Mesendoderm (in vitro differentiated cells): ENCODE data around the gene SNRPA1.

Experiments used
- DNase-seq: peaks from one replicate; pipeline ENCODE4 v3.0.0; 2013
- H2AK5ac ChIP-seq: 2 replicates; pipeline ENCODE4 v1.6.1; 2013; ENCODE audit warnings: low read length, inconsistent platforms
- H2BK120ac ChIP-seq: 2 replicates; pipeline ENCODE4 v1.6.1; 2013; ENCODE audit warnings: low read depth, mild to moderate bottlenecking, low read length, moderate library complexity, mixed read lengths
- H2BK15ac ChIP-seq: replicated peaks from 2 replicates; pipeline ENCODE4 v1.6.1; 2013; ENCODE audit warnings: low read depth, mild to moderate bottlenecking, moderate library complexity
- H2BK5ac ChIP-seq: 2 replicates; pipeline ENCODE4 v1.6.1; 2013; ENCODE audit warnings: low read length, inconsistent platforms
- H3K18ac ChIP-seq: 2 replicates; pipeline ENCODE4 v1.6.1; 2013; ENCODE audit warnings: mild to moderate bottlenecking, low read length, mixed read lengths
- H3K23ac ChIP-seq: one replicate; pipeline ENCODE4 v1.6.1; 2013; ENCODE audit warnings: low read length
- H3K27ac ChIP-seq: 2 replicates; pipeline ENCODE4 v1.5.1; 2013; ENCODE audit warnings: low read depth, mild to moderate bottlenecking, inconsistent platforms, low read length, moderate library complexity
- H3K27me3 ChIP-seq: 2 replicates; pipeline ENCODE4 v1.6.1; 2013; ENCODE audit warnings: low read length, control low read depth, mild to moderate bottlenecking, inconsistent platforms; ENCODE audit not compliant: insufficient read depth, poor library complexity
- H3K36me3 ChIP-seq: 2 replicates; pipeline ENCODE4 v1.6.1; 2013; ENCODE audit warnings: low read length, inconsistent platforms; ENCODE audit not compliant: control insufficient read depth, insufficient read depth
- H3K4ac ChIP-seq: one replicate; pipeline ENCODE4 v1.6.1; 2013; ENCODE audit warnings: low read depth, mild to moderate bottlenecking, low read length, moderate library complexity
- H3K4me1 ChIP-seq: 2 replicates; pipeline ENCODE4 v1.6.1; 2013; ENCODE audit warnings: low read depth, low read length, inconsistent platforms; ENCODE audit not compliant: control insufficient read depth
- H3K4me2 ChIP-seq: 2 replicates; pipeline ENCODE4 v1.6.1; 2013; ENCODE audit warnings: low read length
- H3K4me3 ChIP-seq: 2 replicates; pipeline ENCODE4 v1.5.1; 2013; ENCODE audit warnings: mild to moderate bottlenecking, low read length
- H3K56ac ChIP-seq: one replicate; pipeline ENCODE4 v1.6.1; 2013; ENCODE audit warnings: low read length
- H3K79me1 ChIP-seq: 2 replicates; pipeline ENCODE4 v1.6.1; 2013; ENCODE audit warnings: low read length, inconsistent platforms
- H3K79me2 ChIP-seq: 2 replicates; pipeline ENCODE4 v1.6.1; 2013; ENCODE audit warnings: mild to moderate bottlenecking, low read length; ENCODE audit not compliant: control insufficient read depth, insufficient read depth
- H3K9ac ChIP-seq: 2 replicates; pipeline ENCODE4 v1.6.1; 2013; ENCODE audit warnings: low read length, inconsistent platforms
- H4K5ac ChIP-seq: one replicate; pipeline ENCODE4 v1.6.1; 2013; ENCODE audit warnings: low read length
- H4K8ac ChIP-seq: one replicate; pipeline ENCODE4 v1.6.1; 2013; ENCODE audit warnings: low read depth, mild to moderate bottlenecking, control low read depth, low read length, moderate library complexity
- WGBS: extraction: QIAGEN DNeasy Blood & Tissue Kit; methylation state at CpG from one replicate; pipeline ENCODE4 v1.1.7; 2013; ENCODE audit warnings: low lambda C conversion rate, missing lambda C conversion rate; ENCODE audit not compliant: insufficient coverage; ENCODE audit errors: extremely low coverage; 5-methylcytosine and 5-hydroxymethylcytosine counted together

Gene SNRPA1

GRCh38 chr15:101317336-101317872 lies 22.4 kb upstream of the SNRPA1 start:
- H3K27ac ChIP-seq: no peak overlapping the region
- H2BK5ac ChIP-seq: no peak overlapping the region
- H3K4ac ChIP-seq: no peak overlapping the region
- no peak overlapping the region for H3K23ac ChIP-seq
- H3K56ac ChIP-seq: no peak overlapping the region
- H3K79me2 ChIP-seq: no peaks in the 10 kb centered on the region
- no peaks in the 10 kb centered on the region for H3K4me1 ChIP-seq
- H2BK120ac ChIP-seq: no peak overlapping the region
- H4K8ac ChIP-seq: no peak overlapping the region
- no peak for DNase-seq
- H3K18ac ChIP-seq: no peak overlapping the region
- H3K4me3 ChIP-seq: no peak overlapping the region
- H2AK5ac ChIP-seq: no peak overlapping the region
- no peaks in the 10 kb centered on the region for H3K36me3 ChIP-seq
- H3K4me2 ChIP-seq: no peak overlapping the region
- H3K27me3 ChIP-seq: no peaks in the 10 kb centered on the region
- no peaks in the 10 kb centered on the region for H3K79me1 ChIP-seq
- no peak overlapping the region for H4K5ac ChIP-seq
- no CpG with 5 or more reads among the region's 6 CpGs for WGBS
- no peak overlapping the region for H3K9ac ChIP-seq
- no peak overlapping the region for H2BK15ac ChIP-seq

GRCh38 chr15:101316529-101316928 lies 21.5 kb upstream of the SNRPA1 start:
- Histone ChIP-seq H3K4ac (no peak overlapping the region), H4K5ac (no peak overlapping the region), H3K56ac (no peak overlapping the region), H3K4me3 (no peak overlapping the region), H3K4me2 (no peak overlapping the region), H3K9ac (no peak overlapping the region), H3K27ac (no peak overlapping the region), H3K18ac (no peak overlapping the region), H2BK15ac (no peak overlapping the region), H3K79me2 (no peaks in the 10 kb centered on the region), H3K4me1 (no peaks in the 10 kb centered on the region), H3K23ac (no peak overlapping the region), H2AK5ac (no peak overlapping the region), H2BK5ac (no peak overlapping the region), H2BK120ac (no peak overlapping the region), H4K8ac (no peak overlapping the region), H3K36me3 (no peaks in the 10 kb centered on the region), H3K79me1 (no peaks in the 10 kb centered on the region), H3K27me3 (no peaks in the 10 kb centered on the region)
- DNase-seq: no peak
- WGBS: no CpG with 5 or more reads among the region's 5 CpGs

- Histone ChIP-seq H3K56ac (no peak overlapping the region), H4K5ac (no peak overlapping the region), H2BK120ac (no peak overlapping the region), H4K8ac (no peak overlapping the region), H3K23ac (no peak overlapping the region), H3K79me1 (no peaks in the 10 kb centered on the region), H3K18ac (no peak overlapping the region), H3K36me3 (no peaks in the 10 kb centered on the region), H2BK5ac (no peak overlapping the region), H3K27me3 (no peaks in the 10 kb centered on the region), H3K4ac (no peak overlapping the region), H2BK15ac (no peak overlapping the region), H3K4me3 (no peak overlapping the region), H3K4me1 (no peaks in the 10 kb centered on the region), H3K27ac (no peak overlapping the region), H3K79me2 (no peaks in the 10 kb centered on the region), H3K4me2 (no peak overlapping the region), H3K9ac (no peak overlapping the region), H2AK5ac (no peak overlapping the region)
- no CpG with 5 or more reads among the region's 10 CpGs for WGBS
- no peak for DNase-seq
These were observed 20.7 kb upstream of the SNRPA1 start for GRCh38 chr15:101315736-101316135.

GRCh38 chr15:101314336-101315125 lies 19.5 kb upstream of the SNRPA1 start:
- no peak overlapping the region for H3K27ac ChIP-seq
- no peak overlapping the region for H2BK5ac ChIP-seq
- no peak overlapping the region for H4K5ac ChIP-seq
- WGBS: no CpG with 5 or more reads among the region's 19 CpGs
- H3K79me1 ChIP-seq: no peaks in the 10 kb centered on the region
- H3K56ac ChIP-seq: no peak overlapping the region
- H3K4me3 ChIP-seq: no peak overlapping the region
- H3K23ac ChIP-seq: no peak overlapping the region
- no peaks in the 10 kb centered on the region for H3K4me1 ChIP-seq
- H3K36me3 ChIP-seq: no peaks in the 10 kb centered on the region
- no peaks in the 10 kb centered on the region for H3K27me3 ChIP-seq
- H3K18ac ChIP-seq: no peak overlapping the region
- no peak overlapping the region for H2BK15ac ChIP-seq
- H3K9ac ChIP-seq: no peak overlapping the region
- H2BK120ac ChIP-seq: no peak overlapping the region
- no peak overlapping the region for H4K8ac ChIP-seq
- H3K79me2 ChIP-seq: no peaks in the 10 kb centered on the region
- no peak overlapping the region for H2AK5ac ChIP-seq
- no peak overlapping the region for H3K4ac ChIP-seq
- DNase-seq: no peak
- no peak overlapping the region for H3K4me2 ChIP-seq

GRCh38 chr15:101313041-101313761 lies 18.2 kb upstream of the SNRPA1 start:
- Histone ChIP-seq H2BK15ac (no peak overlapping the region), H3K4ac (no peak overlapping the region), H3K27ac (no peak overlapping the region), H3K18ac (no peak overlapping the region), H3K9ac (no peak overlapping the region), H3K23ac (no peak overlapping the region), H3K4me1 (no peaks in the 10 kb centered on the region), H3K56ac (no peak overlapping the region), H4K8ac (no peak overlapping the region), H2BK120ac (no peak overlapping the region), H2AK5ac (no peak overlapping the region), H3K4me3 (no peak overlapping the region), H3K4me2 (no peak overlapping the region), H3K79me2 (no peaks in the 10 kb centered on the region), H3K36me3 (no peaks in the 10 kb centered on the region), H2BK5ac (no peak overlapping the region), H3K79me1 (no peaks in the 10 kb centered on the region), H4K5ac (no peak overlapping the region), H3K27me3 (no peaks in the 10 kb centered on the region)
- DNase-seq: no peak
- WGBS: no CpG with 5 or more reads among the region's 21 CpGs
